Measurements from ENCODE around the gene CPTP. TPM values are rescaled to one million over a fixed set of nuclear protein-coding genes. Genes with fewer than 3 reads are reported as not detected.

The CPTP gene
- total RNA-seq, 1 experiment from 2014 or later, result 14.0 TPM

- Histone ChIP-seq H3K79me2 (ENCODE audit: insufficient read depth, low read length) (no peaks in the 10 kb centered on the region), H3K9ac (ENCODE audit: extremely low read depth, insufficient read length, low read length) (no peak overlapping the region), H2AFZ (ENCODE audit: low read length) (no peak overlapping the region), H3K27me3 (ENCODE audit: insufficient read depth, low read length) (no peaks in the 10 kb centered on the region), H2BK20ac (ENCODE audit: low read depth, low read length, poor library complexity, severe bottlenecking) (no peak overlapping the region), H3K9me3 (ENCODE audit: control insufficient read depth, low read depth, low read length) (no peaks in the 10 kb centered on the region), H4K91ac (ENCODE audit: insufficient read length, low read depth, low read length) (no peak overlapping the region), H3K27ac (ENCODE audit: insufficient read length, low read depth, low read length) (no peak overlapping the region), H3K79me1 (ENCODE audit: insufficient read depth, low read depth, low read length, poor library complexity, severe bottlenecking) (no peaks in the 10 kb centered on the region), H2BK15ac (ENCODE audit: low read depth, low read length) (no peak overlapping the region), H4K5ac (ENCODE audit: insufficient read length, low read depth, low read length) (no peak overlapping the region), H3T11ph (ENCODE audit: low read length) (no peak overlapping the region), H2BK12ac (ENCODE audit: insufficient read length, low read depth, low read length) (no peak overlapping the region), H4K8ac (replicated peaks; ENCODE audit: insufficient read length, low read depth, low read length) (no peak overlapping the region), H3K18ac (ENCODE audit: insufficient read length, low read depth, low read length) (no peak overlapping the region), H2BK5ac (ENCODE audit: insufficient read length, low read length) (no peak overlapping the region), H3K14ac (ENCODE audit: insufficient read depth, low read length) (no peak overlapping the region), H2BK120ac (ENCODE audit: low read depth, low read length, poor library complexity, severe bottlenecking) (no peak overlapping the region), H3K4ac (ENCODE audit: low read depth, low read length) (no peak overlapping the region), H3K4me2 (ENCODE audit: insufficient read depth, insufficient read length, low read length) (no peak overlapping the region), H4K20me1 (ENCODE audit: control insufficient read depth, insufficient read depth, insufficient read length) (no peaks in the 10 kb centered on the region), H2AK5ac (ENCODE audit: insufficient read length, low read length) (no peak overlapping the region), H3K23me2 (ENCODE audit: insufficient read length, low read depth, low read length, poor library complexity, severe bottlenecking) (peaks cover 7% of the 10 kb centered on the region), H3K4me1 (ENCODE audit: insufficient read depth, low read length) (no peaks in the 10 kb centered on the region; the same call in 1 of the 2 replicates), H3K56ac (ENCODE audit: insufficient read length, low read depth, low read length) (no peak overlapping the region), H3K23ac (ENCODE audit: insufficient read length, low read depth, low read length) (no peak overlapping the region)
- WGBS (ENCODE audit: extremely low coverage, insufficient read length, low lambda C conversion rate), result no CpG with 5 or more reads among the region's 37 CpGs
- no peak for DNase-seq
- Mint-ChIP-seq H3K36me3 (ENCODE audit: insufficient read depth in 1 of 3, low read depth in 3 of 3) (peaks cover 10 to 55% (median 54%) of the 10 kb centered on the region in 3 experiments), H3K27me3 (ENCODE audit: low read depth) (no peaks in the 10 kb centered on the region), H3K9me3 (no peaks in the 10 kb centered on the region), H3K4me3 (no peak overlapping the region; a peak in 1 of 5 replicates), H3K4me1 (peaks cover 8 to 20% of the 10 kb centered on the region in 2 experiments), H3K27ac (no peak overlapping the region)
- TF ChIP-seq CTCF (conservative IDR thresholded peaks at IDR 0.05), result no peak
Measured at GRCh38 chr1:1313500-1314236, 10.9 kb upstream of the CPTP start.
